Activated gamma-delta T cell treated with Interleukin-2 at 50 U/mL for 16 hours (primary cell): Measurements from ENCODE around the gene TMEM255B.
"Not testable (repeated sequence)": the region's sequence is repeated elsewhere in the genome, so short reads cannot be mapped to it uniquely, and the experiment has no call there.

ENCODE experiments used
- DNase-seq: peaks from one replicate; pipeline ENCODE4 v3.0.0-alpha.2; 2020

TMEM255B gene

DNA sequence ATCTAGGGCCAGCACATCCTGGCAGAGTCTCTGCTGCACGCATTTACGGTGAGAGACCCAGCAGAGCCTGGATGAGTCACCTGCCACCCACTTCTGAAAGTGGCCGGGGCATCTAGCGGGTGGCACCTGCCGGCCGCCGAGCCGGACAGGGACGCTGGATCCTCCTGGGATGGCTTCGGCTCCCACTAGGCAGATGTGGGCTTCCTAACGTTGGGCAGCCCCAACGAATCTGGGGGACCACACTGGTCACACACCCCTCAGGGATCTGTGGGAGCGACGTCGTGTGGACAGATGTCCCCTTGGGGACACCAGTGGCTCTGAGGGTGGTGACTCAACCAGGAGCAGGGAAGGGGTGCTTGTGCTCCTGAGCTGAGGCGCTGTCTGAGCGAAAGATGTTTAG, 32.2 kb downstream of the TMEM255B start:
- no peak for DNase-seq

DNA sequence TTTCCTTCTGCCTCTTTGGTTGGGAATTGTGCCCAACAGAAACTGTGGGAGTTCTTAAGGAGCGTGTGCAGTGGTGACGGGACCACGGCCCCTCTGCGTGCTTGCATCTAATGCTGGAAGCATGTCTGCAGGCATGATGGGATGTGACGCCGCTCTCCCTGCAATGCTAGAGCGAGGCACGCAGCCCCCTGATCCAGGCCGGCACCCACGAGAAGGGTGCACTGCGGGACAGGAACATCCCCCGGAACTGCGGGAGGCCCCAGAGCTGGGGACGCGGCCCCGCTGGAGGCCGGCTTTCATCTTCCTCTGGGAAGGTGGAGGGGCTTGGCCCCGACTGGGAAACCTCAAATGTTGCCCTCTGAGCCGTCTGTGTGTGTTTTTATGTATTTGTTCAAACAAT, 32.7 kb downstream of the TMEM255B start:
- no peak for DNase-seq

DNA sequence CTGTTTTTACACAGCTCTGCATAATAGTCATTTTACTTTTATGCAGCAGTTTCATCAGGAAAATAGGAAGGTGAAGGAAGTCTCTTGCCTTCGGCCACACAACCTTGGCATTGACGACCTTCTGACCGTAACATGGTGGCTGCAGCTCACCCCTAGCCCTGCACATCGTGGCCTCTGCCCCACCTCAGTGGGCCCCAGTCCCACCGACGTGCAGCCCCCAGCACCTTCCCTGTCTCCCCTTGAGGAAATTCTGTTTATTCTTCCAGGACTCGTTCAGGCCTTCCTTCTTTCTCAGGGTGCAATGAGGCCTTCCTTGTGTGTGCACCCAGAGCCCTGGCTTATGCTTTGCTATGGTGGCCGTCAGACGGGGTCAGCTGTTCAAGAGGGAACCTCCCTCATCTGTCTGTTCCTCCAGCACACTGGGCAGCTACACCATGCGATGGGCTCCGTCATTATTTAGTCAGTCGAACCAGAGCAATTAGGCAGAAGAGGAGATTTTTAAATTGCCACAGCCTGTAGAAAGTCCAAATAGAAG, 33.3 kb downstream of the TMEM255B start:
- no peak for DNase-seq

- no peak for DNase-seq
Measured at GRCh38 chr13:113792886-113793717, 34.1 kb downstream of the TMEM255B start.

DNA sequence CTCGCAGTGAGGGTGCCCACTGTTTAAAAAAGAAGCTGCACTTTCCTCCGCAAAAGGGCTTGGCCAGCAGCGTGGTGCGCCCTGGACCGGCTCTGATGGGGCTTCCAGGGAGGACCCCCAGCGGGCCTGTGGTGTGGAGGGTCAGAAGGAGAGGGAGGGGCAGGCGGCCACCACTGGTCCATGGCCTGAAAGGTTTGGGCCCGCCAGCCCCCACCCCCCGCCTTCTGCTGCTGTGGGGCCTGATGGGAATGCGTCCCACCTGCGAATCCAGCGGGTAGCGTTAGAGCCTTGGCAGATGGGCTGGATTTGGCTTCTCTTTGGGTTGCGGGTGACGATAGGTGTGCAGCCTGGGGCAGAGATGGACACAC, 34.7 kb downstream of the TMEM255B start:
- DNase-seq, result no peak

- DNase-seq, result no peak
Measured at GRCh38 chr13:113794086-113794485, 35.1 kb downstream of the TMEM255B start.

DNA sequence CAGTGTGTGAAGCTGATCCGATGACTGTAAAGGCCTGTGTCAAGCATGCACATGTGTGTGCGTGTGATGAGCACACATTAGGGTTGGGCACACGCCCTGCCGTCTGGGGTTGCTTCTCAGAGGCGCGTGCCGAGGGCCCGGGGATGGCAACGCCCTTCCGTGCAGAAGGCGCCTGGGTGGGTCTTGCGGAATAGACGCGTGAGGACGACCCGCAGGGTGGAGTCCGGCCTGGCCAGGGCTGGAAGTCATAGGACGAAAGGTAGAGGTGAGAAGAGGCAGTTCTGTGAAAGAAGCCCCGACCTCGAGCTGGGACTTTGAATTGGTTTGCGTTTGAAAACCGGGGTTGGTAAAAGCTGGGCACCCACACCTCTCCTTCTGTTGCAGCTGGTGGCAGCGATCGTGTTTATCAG, 35.7 kb downstream of the TMEM255B start:
- DNase-seq, result no peak

- DNase-seq, result not testable (repeated sequence)
Measured at GRCh38 chr13:113795362-113795761, 36.3 kb downstream of the TMEM255B start.

GRCh38 chr13:113796211-113796963, 37.4 kb downstream of the TMEM255B start:
- no peak for DNase-seq

GRCh38 chr13:113796964-113797676, 38.1 kb downstream of the TMEM255B start:
- DNase-seq, result no peak

DNA sequence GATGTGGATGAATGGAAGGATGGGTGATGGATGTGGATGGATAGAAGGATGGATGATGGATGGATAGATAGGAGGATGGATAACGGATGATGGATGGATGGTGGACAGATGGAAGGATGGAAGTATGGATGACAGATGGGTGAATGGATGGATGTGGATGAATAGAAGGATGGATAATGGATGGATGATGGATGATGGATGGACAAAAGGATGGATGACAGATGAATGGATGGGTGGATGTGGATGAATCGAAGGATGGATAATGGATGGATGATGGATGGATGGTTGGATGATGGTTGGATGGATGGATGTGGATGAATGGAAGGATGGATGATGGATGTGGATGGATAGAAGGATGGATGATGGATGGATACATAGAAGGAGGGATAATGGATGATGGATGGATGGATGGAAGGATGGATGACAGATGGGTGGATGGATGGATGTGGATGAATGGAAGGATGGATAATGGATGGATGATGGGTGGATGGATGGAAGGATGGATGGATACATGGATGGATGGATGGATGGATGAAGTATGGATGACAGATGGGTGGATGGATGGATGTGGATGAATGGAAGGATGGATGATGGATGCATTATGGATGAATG, 39.3 kb downstream of the TMEM255B start:
- no peak for DNase-seq

GRCh38 chr13:113800576-113800926, 41.5 kb downstream of the TMEM255B start:
- DNase-seq, result no peak

DNA sequence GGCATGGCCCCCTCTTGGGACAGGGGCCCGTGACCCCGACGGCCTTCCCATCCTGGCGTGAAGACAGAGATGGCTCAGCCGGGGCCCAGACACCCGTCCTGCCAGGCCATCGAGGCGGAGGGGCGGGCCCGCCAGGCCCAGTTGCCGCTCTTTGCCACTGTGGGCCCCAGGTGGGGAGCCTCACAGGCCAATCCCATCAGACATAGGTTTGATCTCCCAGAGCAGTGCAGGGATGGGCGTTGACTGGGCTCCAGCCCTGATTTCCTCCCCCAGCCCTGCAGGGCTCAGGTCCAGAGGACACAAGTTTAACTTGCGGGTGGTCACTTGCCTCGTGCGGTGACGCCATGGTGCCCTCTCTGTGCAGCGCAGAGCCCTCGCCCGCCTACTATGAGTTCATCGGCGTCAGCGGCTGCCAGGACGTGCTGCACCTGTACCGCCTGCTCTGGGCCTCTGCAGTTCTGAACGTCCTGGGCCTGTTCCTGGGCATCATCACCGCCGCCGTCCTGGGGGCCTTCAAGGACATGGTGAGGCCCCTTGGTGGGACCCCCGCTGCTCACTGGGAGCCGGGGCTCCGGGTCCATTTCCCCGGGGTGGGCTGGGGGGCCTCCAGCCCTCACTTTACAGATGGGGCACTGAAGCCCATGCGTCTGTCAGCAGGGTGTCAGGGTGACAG, 42.4 kb downstream of the TMEM255B start:
- no peak for DNase-seq

- no peak for DNase-seq
Measured at GRCh38 chr13:113802090-113802531, 43.1 kb downstream of the TMEM255B start.

DNA sequence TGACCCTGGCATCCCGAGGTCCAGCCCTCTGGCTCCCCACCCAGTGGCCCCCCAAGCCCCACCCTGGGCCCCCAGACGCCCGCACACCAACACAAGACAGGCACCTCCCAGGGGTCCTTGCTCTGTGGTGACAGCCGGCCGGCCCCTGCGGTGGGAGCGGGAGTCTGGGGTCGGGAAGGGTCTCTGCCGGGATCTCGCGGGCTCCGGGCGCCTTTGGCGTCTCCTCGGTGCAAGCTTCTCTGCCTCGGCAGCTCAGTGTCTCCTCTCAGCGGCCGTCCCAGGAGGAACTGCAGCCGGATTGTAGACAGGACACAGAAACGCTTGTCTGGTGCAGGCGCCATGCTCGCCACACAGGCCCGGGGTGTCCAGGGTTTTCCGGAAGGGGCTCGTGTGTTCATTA, 43.7 kb downstream of the TMEM255B start:
- no peak for DNase-seq

- DNase-seq, result no peak
Measured at GRCh38 chr13:113803409-113804016, 44.5 kb downstream of the TMEM255B start.

DNA sequence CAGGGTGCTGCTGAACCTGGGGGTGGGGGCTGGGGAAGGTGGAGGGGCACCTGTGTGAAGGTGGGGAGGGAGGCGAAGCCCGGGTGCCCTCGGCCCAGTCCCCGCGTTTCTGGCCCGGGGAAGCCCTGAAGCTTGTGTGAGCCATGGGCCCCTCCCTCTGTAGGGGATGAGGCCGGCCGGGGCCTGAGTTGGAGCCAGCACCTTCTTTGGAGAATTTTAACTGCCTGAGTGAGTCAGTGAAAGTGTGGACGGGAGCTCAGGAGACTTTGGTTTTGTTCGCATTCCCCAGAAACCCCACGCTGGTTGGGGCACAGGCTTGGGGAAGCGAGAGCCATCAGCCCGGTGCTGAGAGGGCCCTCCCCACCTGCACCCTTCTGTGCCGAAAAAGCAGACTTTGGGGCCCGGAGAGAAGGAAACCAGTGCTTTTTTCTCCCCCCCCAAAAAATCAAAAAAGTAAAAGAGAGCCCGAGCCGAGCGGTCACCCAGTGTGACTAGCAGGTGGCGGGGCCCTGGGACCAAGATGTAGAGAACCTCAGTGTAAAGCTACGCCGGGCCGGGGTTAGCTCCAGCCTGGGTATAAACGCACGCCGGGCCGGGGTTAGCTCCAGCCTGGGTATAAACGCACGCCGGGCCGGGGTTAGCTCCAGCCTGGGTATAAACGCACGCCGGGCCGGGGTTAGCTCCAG, 45.1 kb downstream of the TMEM255B start:
- no peak for DNase-seq

DNA sequence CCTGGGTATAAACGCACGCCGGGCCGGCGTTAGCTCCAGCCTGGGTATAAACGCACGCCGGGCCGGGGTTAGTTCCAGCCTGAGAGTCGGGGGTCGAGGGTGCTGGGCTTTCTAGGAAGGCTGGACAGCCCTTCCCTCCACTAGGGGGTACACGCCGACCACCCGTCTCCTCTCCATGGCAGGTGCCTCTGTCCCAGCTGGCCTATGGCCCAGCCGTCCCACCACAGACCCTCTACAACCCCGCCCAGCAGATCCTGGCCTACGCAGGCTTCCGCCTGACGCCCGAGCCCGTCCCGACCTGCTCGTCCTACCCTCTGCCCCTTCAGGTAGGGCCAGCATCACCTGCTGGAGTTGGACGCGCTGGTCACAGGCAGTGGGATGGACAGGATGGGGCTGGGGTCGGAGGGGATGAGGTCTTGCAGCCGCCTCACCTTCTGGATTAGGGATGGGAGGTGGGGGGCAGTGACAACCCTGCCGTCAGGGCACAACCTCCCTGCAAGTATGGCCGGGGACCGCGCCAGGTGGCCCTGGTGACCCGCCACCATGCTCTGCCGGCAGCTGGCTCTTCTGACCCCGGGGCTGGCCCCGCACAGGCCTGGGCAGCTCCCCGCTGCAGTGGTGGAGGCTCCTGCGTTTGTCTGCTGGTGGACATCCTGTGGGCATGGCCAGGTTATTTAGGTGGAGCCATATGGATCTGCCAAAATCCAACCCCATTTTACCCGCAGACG, 45.8 kb downstream of the TMEM255B start:
- DNase-seq, result no peak

GRCh38 chr13:113805431-113806103, 46.5 kb downstream of the TMEM255B start:
- DNase-seq, result no peak

DNA sequence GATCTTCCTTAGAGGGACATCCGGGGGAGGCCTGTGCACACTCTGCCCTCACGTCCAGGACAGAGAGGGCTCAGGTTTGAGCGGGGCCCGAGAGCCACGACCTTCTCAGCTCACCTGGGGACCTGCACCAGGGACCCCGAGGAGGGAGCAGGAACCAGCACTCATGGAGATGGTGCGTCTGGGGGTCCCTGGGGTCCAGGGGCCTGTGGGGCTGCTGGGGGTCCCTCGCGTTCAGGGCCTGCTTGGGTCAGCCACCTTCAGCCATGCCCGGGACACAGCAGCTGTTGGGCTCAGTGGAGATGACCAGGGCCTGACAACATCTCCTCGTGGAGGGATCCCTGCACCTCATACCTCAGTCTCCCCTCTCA, 47.1 kb downstream of the TMEM255B start:
- no peak for DNase-seq
